SJSA1 (cell line): ENCODE measurements around the gene MAPRE2. TPM values are rescaled to one million over a fixed set of nuclear protein-coding genes. Genes with fewer than 3 reads are reported as not detected.

Experiments used
- DNase-seq, 2 experiments: peaks; one replicate each; pipeline ENCODE4 v3.0.0-alpha.2; 2015 to 2020; ENCODE audit warnings: low spot score in 2 of 2, low read depth in 1 of 2
- H3K27ac ChIP-seq: fragments of 250-450 bp; sonication (Bioruptor Pico); 2 replicates; pipeline ENCODE4 v1.5.1; 2020; ENCODE audit warnings: mild to moderate bottlenecking, moderate library complexity
- H3K27me3 ChIP-seq: fragments of 250-450 bp; sonication (Bioruptor Pico); replicated peaks from 2 replicates; pipeline ENCODE4 v1.5.1; 2020; ENCODE audit warnings: mild to moderate bottlenecking, moderate library complexity
- H3K36me3 ChIP-seq: fragments of 250-450 bp; sonication (Bioruptor Pico); 2 replicates; pipeline ENCODE4 v1.5.1; 2020; ENCODE audit warnings: mild to moderate bottlenecking
- H3K4me1 ChIP-seq: fragments of 250-450 bp; sonication (Bioruptor Pico); replicated peaks from 2 replicates; pipeline ENCODE4 v1.6.1; 2021; ENCODE audit warnings: mild to moderate bottlenecking
- H3K4me3 ChIP-seq: fragments of 250-450 bp; sonication (Bioruptor Pico); 2 replicates; pipeline ENCODE4 v1.5.1; 2020; ENCODE audit warnings: mild to moderate bottlenecking
- H3K9me3 ChIP-seq: fragments of 250-450 bp; sonication (Bioruptor Pico); replicated peaks from 2 replicates; pipeline ENCODE4 v1.5.1; 2020; ENCODE audit warnings: mild to moderate bottlenecking
- total RNA-seq: library from RNA; depleted of rRNA; stranded (reverse); fragments of >200 nt; shearing (Covaris generic); gene quantifications from 2 replicates; pipeline ENCODE4 v1.2.3, GENCODE V29; 2014

The MAPRE2 gene
- total RNA-seq, 1 experiment from 2014 or later = 30.1 TPM

DNA sequence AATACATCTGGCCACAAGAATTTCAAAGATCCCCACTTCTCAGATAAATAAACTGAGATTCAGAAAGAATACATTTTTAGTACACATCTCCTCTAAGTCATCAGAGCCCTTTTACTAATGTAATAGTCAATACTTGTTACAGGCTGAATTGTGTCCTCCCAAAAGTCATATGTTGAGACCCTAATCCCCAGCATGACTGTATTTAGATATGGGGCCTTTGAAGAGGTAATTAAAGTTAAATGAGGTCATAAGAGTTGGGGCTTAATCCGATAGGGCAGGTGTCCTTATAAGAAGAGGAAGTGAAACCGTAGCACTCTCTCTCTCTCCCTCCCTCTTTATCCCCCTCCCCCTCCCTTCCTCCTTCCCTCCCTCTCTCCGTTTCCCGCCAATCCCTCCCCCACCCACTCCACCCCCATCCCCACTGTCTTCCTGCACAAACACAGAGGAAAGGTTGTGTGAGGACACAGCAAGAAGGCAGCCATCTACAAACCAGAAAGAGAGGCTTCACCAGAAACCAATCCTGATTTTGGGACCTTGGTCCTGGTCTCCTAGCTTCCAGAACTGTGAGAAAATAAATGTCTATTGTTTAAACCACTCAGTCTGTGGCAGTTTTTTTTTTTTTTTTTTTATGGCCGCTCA lies 133.0 kb downstream of the MAPRE2 start:
- H3K9me3 ChIP-seq = no peaks in the 10 kb centered on the region
- no peak overlapping the region for H3K4me3 ChIP-seq
- DNase-seq = no peak
- no peaks in the 10 kb centered on the region for H3K36me3 ChIP-seq
- H3K27ac ChIP-seq = no peak overlapping the region
- no peaks in the 10 kb centered on the region; the same call in 1 of the 2 replicates for H3K27me3 ChIP-seq
- no peaks in the 10 kb centered on the region for H3K4me1 ChIP-seq

DNA sequence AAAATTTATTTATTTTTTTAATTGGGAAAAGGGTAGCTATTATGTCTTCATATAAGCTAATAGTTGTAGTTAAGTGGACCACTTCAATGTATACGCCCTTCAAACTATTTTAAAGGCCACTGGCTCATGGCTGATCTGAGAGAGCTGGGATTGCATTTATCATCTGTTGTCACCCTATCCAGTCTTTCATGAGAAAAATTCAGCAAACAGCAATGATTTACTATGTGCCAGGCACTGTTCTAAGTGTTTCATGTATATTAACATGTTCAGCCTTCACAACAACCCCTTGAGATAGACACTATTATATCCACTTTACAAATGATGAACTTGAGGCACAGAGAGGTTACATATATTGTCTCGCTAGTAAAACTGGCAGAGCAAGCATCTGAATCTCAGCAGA lies 133.5 kb downstream of the MAPRE2 start:
- no peak for DNase-seq
- Histone ChIP-seq H3K4me1 (no peaks in the 10 kb centered on the region), H3K9me3 (no peaks in the 10 kb centered on the region), H3K4me3 (no peak overlapping the region), H3K36me3 (no peaks in the 10 kb centered on the region), H3K27me3 (no peaks in the 10 kb centered on the region; the same call in 1 of the 2 replicates), H3K27ac (no peak overlapping the region)

DNA sequence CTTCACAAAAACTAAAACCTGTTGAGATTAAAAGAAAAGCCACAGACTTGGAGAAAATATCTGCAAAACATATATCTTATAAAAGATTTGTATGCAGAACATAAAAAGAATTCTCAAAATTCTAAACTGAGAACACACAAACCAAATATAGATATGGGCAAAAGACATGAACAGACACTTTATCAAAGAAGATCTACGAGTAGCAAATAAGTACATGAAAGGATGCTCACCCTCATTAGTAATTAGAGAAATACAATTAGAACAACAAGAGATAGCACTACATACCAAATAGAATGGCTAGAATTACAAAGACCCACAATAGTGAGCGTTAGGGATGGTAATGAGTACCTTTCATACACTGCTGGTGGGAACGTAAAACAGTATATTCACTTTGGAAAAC lies 135.7 kb downstream of the MAPRE2 start:
- Histone ChIP-seq H3K36me3 (no peaks in the 10 kb centered on the region), H3K4me1 (no peaks in the 10 kb centered on the region), H3K27ac (no peak overlapping the region), H3K9me3 (no peaks in the 10 kb centered on the region), H3K4me3 (no peak overlapping the region), H3K27me3 (no peaks in the 10 kb centered on the region)
- DNase-seq = no peak

DNA sequence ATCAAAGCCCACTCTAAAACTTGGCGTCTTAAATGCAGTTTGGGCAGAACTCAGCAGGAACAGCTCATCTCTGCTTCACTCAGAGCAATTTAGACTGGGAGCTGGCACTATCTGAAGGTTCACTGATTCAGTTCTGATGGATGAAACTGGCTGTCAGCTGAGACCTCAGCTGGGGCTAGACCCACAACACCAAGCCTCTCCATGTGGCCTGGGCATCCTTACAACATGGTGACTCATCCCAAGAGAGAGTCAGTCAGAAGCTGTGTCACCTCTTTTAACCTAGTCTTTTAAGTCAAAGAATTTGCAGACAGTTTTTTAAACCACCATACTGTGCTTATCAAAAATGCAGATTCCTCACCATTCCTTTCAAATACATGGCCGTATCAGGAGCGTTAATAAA lies 137.0 kb downstream of the MAPRE2 start:
- no peak for DNase-seq
- Histone ChIP-seq H3K9me3 (no peaks in the 10 kb centered on the region), H3K27ac (no peak overlapping the region), H3K4me1 (no peaks in the 10 kb centered on the region), H3K36me3 (no peaks in the 10 kb centered on the region), H3K27me3 (no peaks in the 10 kb centered on the region), H3K4me3 (no peak overlapping the region)

DNA sequence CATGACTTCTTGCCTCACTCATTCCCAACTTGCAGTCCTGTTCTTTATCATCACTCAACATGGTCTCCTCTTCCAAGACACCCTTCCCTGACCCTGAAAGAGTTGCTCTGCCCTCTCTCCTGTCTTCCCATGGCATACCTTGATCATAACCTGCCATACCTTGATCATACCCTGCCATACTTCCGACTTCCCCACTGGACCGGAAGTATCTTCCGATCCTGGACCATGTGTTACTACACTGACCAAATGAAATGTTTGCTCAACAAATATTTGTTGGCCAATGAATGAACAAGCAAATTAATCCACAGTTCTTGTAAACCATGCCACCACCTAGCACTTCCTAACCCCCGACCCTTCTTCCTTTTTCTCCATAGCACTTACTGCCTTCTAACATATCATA lies 138.7 kb downstream of the MAPRE2 start:
- Histone ChIP-seq H3K4me3 (no peak overlapping the region), H3K36me3 (no peaks in the 10 kb centered on the region), H3K4me1 (no peaks in the 10 kb centered on the region), H3K27me3 (no peaks in the 10 kb centered on the region), H3K9me3 (no peaks in the 10 kb centered on the region), H3K27ac (no peak overlapping the region)
- no peak for DNase-seq

DNA sequence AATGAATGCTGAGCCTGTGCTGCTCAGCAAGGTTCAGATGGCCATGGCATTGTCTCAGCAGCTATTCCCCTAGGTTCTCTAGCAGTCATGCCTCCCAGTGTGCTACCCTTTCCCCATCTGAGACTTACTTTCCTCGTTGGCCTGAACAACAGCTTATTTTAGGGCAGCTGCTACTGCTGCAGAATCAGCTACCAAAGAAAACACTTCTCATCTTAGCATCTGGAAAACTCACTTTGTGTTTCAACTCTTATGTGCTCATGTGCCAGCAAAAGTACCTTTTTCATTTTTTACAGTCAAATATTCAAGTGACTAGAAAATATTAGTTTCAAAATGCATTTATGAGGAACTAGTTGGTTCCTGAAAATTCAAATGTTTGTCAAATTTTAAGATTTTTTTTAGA lies 139.2 kb downstream of the MAPRE2 start:
- no peaks in the 10 kb centered on the region for H3K27me3 ChIP-seq
- H3K4me3 ChIP-seq = no peak overlapping the region
- no peaks in the 10 kb centered on the region for H3K36me3 ChIP-seq
- H3K4me1 ChIP-seq = no peaks in the 10 kb centered on the region
- H3K9me3 ChIP-seq = no peaks in the 10 kb centered on the region
- DNase-seq = no peak
- no peak overlapping the region for H3K27ac ChIP-seq

DNA sequence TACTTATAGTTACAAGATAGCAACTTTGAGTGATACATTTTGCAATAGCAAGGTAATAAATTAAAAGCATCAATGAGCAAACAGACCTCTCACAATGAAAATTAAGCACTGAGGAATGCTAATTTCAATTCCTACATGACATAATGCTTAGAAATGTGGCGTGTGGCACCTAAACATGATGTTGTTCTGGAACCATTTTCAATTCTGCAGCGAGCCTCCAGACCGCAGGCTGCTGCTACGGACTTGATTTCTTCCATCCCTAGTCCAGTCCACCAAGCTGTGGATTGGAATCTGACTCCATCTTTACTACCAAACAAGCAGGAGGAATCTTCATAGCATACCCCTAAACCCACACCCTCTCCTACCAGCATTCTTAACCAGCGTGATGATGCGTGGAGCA lies 140.9 kb downstream of the MAPRE2 start:
- Histone ChIP-seq H3K4me1 (no peaks in the 10 kb centered on the region), H3K9me3 (no peaks in the 10 kb centered on the region), H3K27me3 (no peaks in the 10 kb centered on the region), H3K27ac (no peak overlapping the region), H3K36me3 (no peaks in the 10 kb centered on the region), H3K4me3 (no peak overlapping the region)
- no peak for DNase-seq

DNA sequence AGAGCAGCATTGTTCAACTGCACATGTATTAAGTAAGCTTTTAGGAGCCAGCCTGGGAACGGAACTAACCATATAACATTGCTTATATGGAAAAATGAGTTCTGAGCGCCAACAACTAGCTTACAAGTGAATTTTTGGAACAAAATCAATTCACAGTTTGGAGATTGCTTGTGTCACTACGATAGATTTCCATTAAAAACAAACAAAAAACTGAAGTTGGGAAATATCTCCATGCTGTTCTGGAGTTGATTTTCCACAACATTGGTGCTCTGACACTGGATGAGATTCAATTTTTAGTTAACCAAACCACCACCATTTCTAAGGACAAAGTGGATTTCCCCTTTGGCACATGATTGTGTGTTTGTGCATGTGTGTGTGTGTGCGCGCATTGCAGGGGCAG lies 142.7 kb downstream of the MAPRE2 start:
- Histone ChIP-seq H3K4me1 (no peaks in the 10 kb centered on the region), H3K4me3 (no peak overlapping the region), H3K27me3 (no peaks in the 10 kb centered on the region), H3K9me3 (no peaks in the 10 kb centered on the region), H3K36me3 (no peaks in the 10 kb centered on the region), H3K27ac (no peak overlapping the region)
- no peak for DNase-seq

DNA sequence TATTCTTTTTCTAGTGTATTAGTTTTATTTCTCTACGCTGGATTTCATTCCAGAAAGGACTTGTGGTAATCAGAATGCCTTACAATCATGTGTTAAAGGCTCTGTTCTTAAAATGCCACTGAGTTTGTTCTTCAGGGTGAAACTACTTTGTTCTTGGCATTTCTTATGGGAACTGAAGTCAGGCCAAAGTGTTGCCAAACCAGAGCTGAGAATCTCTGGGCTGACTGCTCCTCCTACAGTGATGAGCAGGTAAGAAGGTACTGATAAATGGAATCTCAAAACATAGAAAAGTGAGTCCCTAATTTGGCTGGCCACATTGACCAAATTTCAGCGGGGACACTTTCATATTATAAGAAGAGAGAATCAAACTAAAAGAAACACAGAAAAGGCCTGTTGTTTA lies 144.6 kb downstream of the MAPRE2 start:
- no peaks in the 10 kb centered on the region for H3K27me3 ChIP-seq
- H3K27ac ChIP-seq = no peak overlapping the region
- no peak for DNase-seq
- no peaks in the 10 kb centered on the region for H3K36me3 ChIP-seq
- H3K4me3 ChIP-seq = no peak overlapping the region
- no peaks in the 10 kb centered on the region for H3K9me3 ChIP-seq
- no peaks in the 10 kb centered on the region for H3K4me1 ChIP-seq

DNA sequence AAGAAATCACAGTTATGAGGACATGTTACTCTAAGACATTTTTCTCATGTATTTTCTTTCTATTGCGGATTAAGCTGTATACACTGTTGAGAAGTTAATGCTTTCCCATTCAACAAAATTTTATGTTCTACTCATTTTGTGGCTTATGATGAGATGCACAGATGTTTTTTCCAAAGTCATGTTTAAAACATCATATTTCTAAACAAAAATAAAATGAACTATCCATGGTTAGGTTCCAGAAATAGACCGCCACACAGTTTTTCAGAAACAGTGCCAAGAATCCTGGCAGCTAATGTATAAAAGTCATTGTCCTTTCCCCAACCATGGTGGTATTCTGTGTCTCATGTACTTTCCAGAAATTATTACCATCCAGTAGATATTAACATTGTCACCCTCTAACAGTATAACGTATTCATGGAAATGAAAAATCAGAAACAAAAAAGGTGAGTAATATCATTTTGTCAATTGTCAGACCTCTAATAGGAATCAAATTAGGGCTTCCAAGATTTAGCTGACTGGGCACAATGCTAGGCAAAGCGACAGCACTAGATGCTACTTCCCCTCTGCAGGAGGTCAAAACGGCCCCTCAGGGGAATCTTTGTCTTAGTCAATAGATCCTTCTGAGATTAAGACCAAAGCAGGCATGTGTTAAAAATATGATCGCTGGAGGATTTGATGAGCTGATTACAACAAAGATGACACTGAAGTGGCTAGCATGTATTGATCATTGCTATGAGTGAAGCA lies 145.2 kb downstream of the MAPRE2 start:
- H3K4me1 ChIP-seq = no peaks in the 10 kb centered on the region
- DNase-seq = no peak
- H3K27me3 ChIP-seq = no peaks in the 10 kb centered on the region
- no peak overlapping the region for H3K27ac ChIP-seq
- H3K4me3 ChIP-seq = no peak overlapping the region
- no peaks in the 10 kb centered on the region for H3K36me3 ChIP-seq
- no peaks in the 10 kb centered on the region for H3K9me3 ChIP-seq

DNA sequence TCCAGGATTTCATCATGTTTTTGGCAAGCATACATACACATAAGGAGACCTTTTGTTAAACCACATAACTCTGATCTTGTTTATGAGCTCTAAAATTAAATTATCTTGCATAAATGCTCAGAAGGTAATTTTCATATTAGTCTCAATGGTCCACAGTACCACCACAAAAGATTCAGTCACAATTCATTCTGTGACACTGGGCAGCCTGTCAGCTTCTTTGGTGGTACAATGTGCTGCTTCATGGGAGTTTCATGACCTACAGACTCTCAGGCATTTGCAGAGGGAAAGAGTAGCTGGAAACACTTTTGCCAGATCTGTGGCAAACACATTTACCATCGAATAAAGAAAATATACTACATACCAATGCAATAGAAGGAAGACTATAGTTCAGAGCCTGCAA lies 148.3 kb downstream of the MAPRE2 start:
- Histone ChIP-seq H3K36me3 (no peaks in the 10 kb centered on the region), H3K27me3 (no peaks in the 10 kb centered on the region), H3K4me3 (no peak overlapping the region), H3K27ac (no peak overlapping the region), H3K9me3 (no peaks in the 10 kb centered on the region), H3K4me1 (no peaks in the 10 kb centered on the region)
- no peak for DNase-seq

DNA sequence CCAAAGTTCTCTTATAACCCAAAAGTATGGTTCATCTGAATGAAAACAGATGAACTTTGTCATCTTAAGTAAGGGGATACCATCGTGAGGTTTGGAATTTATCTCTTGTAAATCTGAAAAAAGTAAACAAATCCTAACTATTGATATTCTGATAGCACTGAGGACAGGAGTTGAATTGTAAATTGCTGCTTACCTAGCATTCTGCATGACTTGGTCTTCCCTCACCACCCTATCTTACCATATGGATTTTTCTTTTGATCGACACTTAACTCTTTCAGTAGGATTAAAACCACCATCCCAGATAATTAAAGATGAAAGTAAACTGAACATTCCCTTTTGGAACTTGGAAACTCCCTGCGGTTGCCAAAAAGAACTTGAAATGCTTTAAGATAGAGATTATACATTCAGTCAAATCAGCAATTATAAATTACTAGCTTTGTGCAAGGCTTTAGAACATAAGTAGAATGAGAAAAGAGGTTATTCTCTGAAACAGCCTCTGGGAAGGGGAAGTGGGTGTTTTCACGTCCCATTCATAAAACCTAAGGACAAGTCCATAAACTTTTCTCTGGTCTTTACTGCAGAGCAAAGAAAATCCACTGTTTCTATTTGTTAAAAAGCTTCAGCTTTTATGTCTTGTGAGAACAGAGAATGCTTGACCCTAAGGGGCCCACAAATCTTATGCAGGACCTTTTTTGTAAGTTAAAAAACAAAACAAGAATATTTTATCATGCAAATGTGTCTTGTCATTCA lies 149.9 kb downstream of the MAPRE2 start:
- Histone ChIP-seq H3K9me3 (no peaks in the 10 kb centered on the region), H3K27ac (no peak overlapping the region), H3K36me3 (no peaks in the 10 kb centered on the region), H3K4me1 (no peaks in the 10 kb centered on the region), H3K4me3 (no peak overlapping the region), H3K27me3 (no peaks in the 10 kb centered on the region)
- DNase-seq = no peak

DNA sequence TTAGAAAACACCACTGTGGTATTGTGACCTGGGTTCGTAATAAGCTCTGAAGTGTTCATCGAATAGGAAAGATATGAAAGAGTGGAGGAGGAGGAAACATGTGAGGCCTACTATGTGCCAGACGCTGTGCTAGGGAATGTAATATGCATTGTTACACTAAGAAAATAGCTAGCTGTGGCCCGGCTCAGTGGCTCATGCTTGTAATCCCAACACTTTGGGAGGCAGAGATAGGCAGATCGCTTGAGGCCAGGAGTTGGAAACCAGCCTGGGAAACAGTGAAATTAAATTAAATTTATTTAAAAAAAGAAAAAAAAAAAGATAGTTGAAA lies 150.4 kb downstream of the MAPRE2 start:
- no peaks in the 10 kb centered on the region for H3K9me3 ChIP-seq
- no peak for DNase-seq
- H3K36me3 ChIP-seq = no peaks in the 10 kb centered on the region
- H3K4me3 ChIP-seq = no peak overlapping the region
- H3K27ac ChIP-seq = no peak overlapping the region
- H3K27me3 ChIP-seq = no peaks in the 10 kb centered on the region
- H3K4me1 ChIP-seq = no peaks in the 10 kb centered on the region

DNA sequence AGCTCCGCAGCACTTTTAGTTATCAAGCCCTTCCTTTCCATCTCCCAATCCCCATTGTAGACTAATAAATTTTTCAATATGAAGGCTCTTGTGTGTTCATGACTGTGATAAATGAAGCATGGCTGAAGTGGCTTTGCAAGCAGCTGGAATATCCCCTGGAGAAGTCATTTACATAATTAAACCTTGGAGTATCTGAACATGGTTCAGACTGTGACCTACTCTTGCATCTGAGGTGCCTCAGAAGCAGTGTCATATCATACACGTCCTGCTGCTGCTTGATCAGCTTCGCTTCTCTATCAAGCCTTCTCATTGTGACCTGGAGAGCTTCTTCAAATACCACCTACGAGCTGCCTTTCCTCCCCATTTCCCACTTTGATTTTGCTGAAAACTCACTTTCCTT lies 151.2 kb downstream of the MAPRE2 start:
- no peaks in the 10 kb centered on the region for H3K27me3 ChIP-seq
- H3K4me1 ChIP-seq = no peaks in the 10 kb centered on the region
- no peak overlapping the region for H3K27ac ChIP-seq
- DNase-seq = no peak
- H3K4me3 ChIP-seq = no peak overlapping the region
- H3K36me3 ChIP-seq = no peaks in the 10 kb centered on the region
- no peaks in the 10 kb centered on the region for H3K9me3 ChIP-seq
